ENCODE results near the gene FBLL1. TPM values are rescaled to one million over a fixed set of nuclear protein-coding genes. Genes with fewer than 3 reads are reported as not detected.
"Not testable (repeated sequence)": the region's sequence is repeated elsewhere in the genome, so short reads cannot be mapped to it uniquely, and the experiment has no call there.

The FBLL1 gene
- total RNA-seq, 3 donors from 2014 or later (not counting 1 experiment from before 2014, with no cell fraction given) = not detected

DNA sequence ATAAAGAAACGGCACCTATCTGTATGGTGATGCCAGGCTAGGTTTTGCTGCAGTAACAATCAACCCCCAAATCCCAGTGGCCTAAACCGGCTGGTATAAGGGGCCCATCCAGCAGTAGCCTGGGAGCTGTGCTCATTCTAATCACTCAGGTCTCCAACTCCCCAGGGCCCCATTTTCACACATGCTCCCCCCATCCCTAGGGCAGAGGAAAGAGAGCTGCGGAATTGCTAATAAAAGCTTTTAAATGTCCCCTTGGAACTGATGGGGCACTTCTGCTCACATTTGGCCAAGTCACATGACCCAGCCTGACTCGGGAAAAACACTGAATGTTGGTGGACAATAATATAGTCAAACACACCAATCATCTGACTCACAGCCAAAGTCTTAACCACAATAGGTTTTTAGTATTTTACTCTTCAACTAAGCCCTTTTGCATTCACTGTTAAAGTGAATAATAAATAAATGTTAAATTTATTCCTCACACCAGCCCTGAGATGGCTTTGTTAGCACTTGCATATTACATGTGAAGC, 1.6 kb downstream of the FBLL1 start:
- peaks cover 9% of the 10 kb centered on the region for H3K4me1 ChIP-seq (ENCODE audit: control insufficient read depth, insufficient read depth, low read length)
- peaks cover 24 to 48% of the 10 kb centered on the region in 2 donors for H3K27me3 Mint-ChIP-seq (ENCODE audit: low read depth in 2 of 2)
- peaks cover 7 to 8% of the 10 kb centered on the region in 2 donors for H3K4me1 Mint-ChIP-seq
- no peak overlapping the region for H3K4me3 ChIP-seq (ENCODE audit: low read length)
- peaks cover 34% of the 10 kb centered on the region for H3K27me3 ChIP-seq (ENCODE audit: control insufficient read depth, insufficient read depth, low read length)
- H3K36me3 Mint-ChIP-seq = no peaks in the 10 kb centered on the region
- intact Hi-C loops (cut with micrococcal nuclease) = no loop called here
- no peak overlapping the region for H3K27ac ChIP-seq (ENCODE audit: low read length)
- H3K4me3 Mint-ChIP-seq = peak overlapping the region; percentile 54
- TF ChIP-seq CTCF (IDR thresholded peaks at IDR 0.05) = no peak
- H3K27ac Mint-ChIP-seq = no peak overlapping the region
- H3K9me3 ChIP-seq (ENCODE audit: control insufficient read depth, insufficient read depth, low read length) = no peaks in the 10 kb centered on the region
- WGBS (ENCODE audit: insufficient coverage) = 77% methylated on average over 4 of the region's 4 CpGs
- no peaks in the 10 kb centered on the region for H3K36me3 ChIP-seq (ENCODE audit: control insufficient read depth, insufficient read depth, low read length)
- DNase-seq (no peak), ATAC-seq (no peak)
- H3K9me3 Mint-ChIP-seq = no peaks in the 10 kb centered on the region

- Histone ChIP-seq H3K27me3 (ENCODE audit: control insufficient read depth, insufficient read depth, low read length) (peaks cover 34% of the 10 kb centered on the region), H3K27ac (ENCODE audit: low read length) (no peak overlapping the region), H3K9me3 (ENCODE audit: control insufficient read depth, insufficient read depth, low read length) (no peaks in the 10 kb centered on the region), H3K4me1 (ENCODE audit: control insufficient read depth, insufficient read depth, low read length) (peaks cover 9% of the 10 kb centered on the region), H3K4me3 (ENCODE audit: low read length) (no peak overlapping the region), H3K36me3 (ENCODE audit: control insufficient read depth, insufficient read depth, low read length) (no peaks in the 10 kb centered on the region)
- Mint-ChIP-seq H3K4me1 (peaks cover 7 to 8% of the 10 kb centered on the region in 2 donors), H3K36me3 (no peaks in the 10 kb centered on the region), H3K27ac (no peak overlapping the region), H3K27me3 (ENCODE audit: low read depth in 2 of 2) (peaks cover 24 to 48% of the 10 kb centered on the region in 2 donors), H3K9me3 (no peaks in the 10 kb centered on the region), H3K4me3 (no peak overlapping the region)
- intact Hi-C loops (cut with micrococcal nuclease) = no loop called here
- TF ChIP-seq CTCF (IDR thresholded peaks at IDR 0.05) = no peak
- no peak for DNase-seq
- ATAC-seq = no peak
- WGBS (ENCODE audit: insufficient coverage) = 86% methylated on average over 5 of the region's 5 CpGs
Observed at GRCh38 chr5:168531191-168531590, 2.1 kb downstream of the FBLL1 start.

DNA sequence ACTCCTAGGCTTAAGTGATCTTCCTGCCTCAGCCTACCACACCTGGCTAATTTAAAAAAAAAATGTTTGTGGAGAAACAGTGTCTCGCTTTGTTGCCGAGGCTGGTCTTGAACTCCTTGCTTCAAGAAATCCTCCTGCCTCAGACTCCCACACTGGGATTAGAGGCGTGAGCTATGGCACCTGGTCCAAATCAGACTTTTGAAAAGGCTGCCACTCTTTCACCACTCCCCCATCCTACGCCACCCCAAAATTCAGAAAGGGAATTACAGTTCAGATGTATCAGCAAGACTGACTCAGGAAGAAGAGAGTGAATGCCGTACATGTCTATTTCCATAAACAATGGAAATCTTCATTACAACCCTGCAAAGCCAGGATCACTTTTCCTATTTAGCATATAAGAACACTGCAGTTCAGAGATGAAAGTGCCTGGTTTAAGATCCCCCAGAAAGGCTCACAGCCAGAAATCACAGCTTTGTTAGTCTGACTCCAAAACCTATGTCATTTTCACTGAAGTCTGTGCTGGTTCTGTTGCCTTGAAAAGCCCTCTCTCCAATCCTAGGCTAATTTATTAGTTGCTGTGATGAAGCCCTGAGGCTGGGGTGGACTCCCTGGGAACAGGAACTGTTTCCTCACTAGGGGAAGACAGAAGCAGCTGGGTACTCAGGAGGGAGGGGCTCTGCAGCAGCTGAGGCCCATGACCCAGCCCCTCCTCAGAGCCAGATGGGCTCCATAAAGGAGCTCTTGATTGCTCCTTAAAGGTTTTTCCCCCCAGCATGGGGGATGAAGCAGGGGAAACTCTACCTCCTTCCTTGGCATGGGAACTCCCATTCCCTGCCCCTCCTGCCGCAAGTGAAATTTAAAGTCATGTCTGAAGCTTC, 3.1 kb downstream of the FBLL1 start:
- no peak for TF ChIP-seq CTCF (IDR thresholded peaks at IDR 0.05)

GRCh38 chr5:168534351-168534750, 5.2 kb downstream of the FBLL1 start:
- peaks cover 26% of the 10 kb centered on the region for H3K27me3 ChIP-seq (ENCODE audit: control insufficient read depth, insufficient read depth, low read length)
- H3K4me1 ChIP-seq (ENCODE audit: control insufficient read depth, insufficient read depth, low read length); H3K9me3 ChIP-seq (ENCODE audit: control insufficient read depth, insufficient read depth, low read length); H3K9me3 Mint-ChIP-seq; H3K4me3 Mint-ChIP-seq; H3K4me3 ChIP-seq (ENCODE audit: low read length); H3K27ac ChIP-seq (ENCODE audit: low read length); intact Hi-C loops (cut with micrococcal nuclease); ATAC-seq; H3K36me3 Mint-ChIP-seq; H3K27ac Mint-ChIP-seq; H3K36me3 ChIP-seq (ENCODE audit: control insufficient read depth, insufficient read depth, low read length); H3K4me1 Mint-ChIP-seq; DNase-seq: not testable (repeated sequence)
- WGBS (ENCODE audit: insufficient coverage) = 70% methylated on average over 6 of the region's 7 CpGs
- peaks cover 15 to 35% of the 10 kb centered on the region in 2 donors for H3K27me3 Mint-ChIP-seq (ENCODE audit: low read depth in 2 of 2)

More for the DNA sequence above, 3.1 kb downstream of the FBLL1 start:
- peaks cover 7 to 8% of the 10 kb centered on the region in 2 donors for H3K4me1 Mint-ChIP-seq
- H3K9me3 Mint-ChIP-seq = no peaks in the 10 kb centered on the region
- no peaks in the 10 kb centered on the region for H3K36me3 Mint-ChIP-seq
- peaks cover 24 to 48% of the 10 kb centered on the region in 2 donors for H3K27me3 Mint-ChIP-seq (ENCODE audit: low read depth in 2 of 2)
- H3K27ac Mint-ChIP-seq = no peak overlapping the region
- DNase-seq (no peak), ATAC-seq (no peak)
- Histone ChIP-seq H3K4me3 (ENCODE audit: low read length) (no peak overlapping the region), H3K36me3 (ENCODE audit: control insufficient read depth, insufficient read depth, low read length) (no peaks in the 10 kb centered on the region), H3K4me1 (ENCODE audit: control insufficient read depth, insufficient read depth, low read length) (peaks cover 9% of the 10 kb centered on the region), H3K27ac (ENCODE audit: low read length) (no peak overlapping the region), H3K9me3 (ENCODE audit: control insufficient read depth, insufficient read depth, low read length) (no peaks in the 10 kb centered on the region), H3K27me3 (ENCODE audit: control insufficient read depth, insufficient read depth, low read length) (peaks cover 34% of the 10 kb centered on the region)
- intact Hi-C loops (cut with micrococcal nuclease) = no loop called here
- no peak overlapping the region for H3K4me3 Mint-ChIP-seq
- WGBS (ENCODE audit: insufficient coverage) = 82% methylated on average over 6 of the region's 6 CpGs
